GM12873 (cell line): ENCODE data around the gene IGSF9B.

ENCODE experiments used
- TF ChIP-seq, protein P1 (sequence below): IDR thresholded peaks from 2 replicates; pipeline ENCODE4 v1.5.1; 2012; ENCODE audit warnings: low read depth, mild to moderate bottlenecking, moderate library complexity, low read length, control low read depth; ENCODE audit not compliant: insufficient read depth; ENCODE audit errors: missing control alignments

Gene IGSF9B

DNA sequence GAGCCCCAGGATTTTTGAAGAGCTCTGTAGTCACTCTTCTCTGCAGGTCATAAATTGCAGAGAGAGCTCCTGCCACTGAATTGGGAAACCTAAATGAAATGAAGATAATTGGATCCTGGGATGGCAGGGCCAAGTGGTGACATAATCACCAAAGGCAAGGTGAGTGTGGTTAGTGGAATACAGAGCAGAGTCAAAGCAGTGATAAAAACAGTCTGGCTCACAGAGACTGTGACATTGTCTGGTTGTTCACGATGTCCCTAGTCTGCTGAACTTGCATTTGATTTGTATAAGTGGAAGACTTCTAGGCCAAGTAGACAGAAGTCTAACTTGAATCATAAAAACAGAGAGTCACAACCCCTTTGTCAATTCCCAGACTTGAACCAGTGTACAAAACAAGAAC is 84.6 kb downstream of the IGSF9B start:
- TF ChIP-seq, protein P1, sequence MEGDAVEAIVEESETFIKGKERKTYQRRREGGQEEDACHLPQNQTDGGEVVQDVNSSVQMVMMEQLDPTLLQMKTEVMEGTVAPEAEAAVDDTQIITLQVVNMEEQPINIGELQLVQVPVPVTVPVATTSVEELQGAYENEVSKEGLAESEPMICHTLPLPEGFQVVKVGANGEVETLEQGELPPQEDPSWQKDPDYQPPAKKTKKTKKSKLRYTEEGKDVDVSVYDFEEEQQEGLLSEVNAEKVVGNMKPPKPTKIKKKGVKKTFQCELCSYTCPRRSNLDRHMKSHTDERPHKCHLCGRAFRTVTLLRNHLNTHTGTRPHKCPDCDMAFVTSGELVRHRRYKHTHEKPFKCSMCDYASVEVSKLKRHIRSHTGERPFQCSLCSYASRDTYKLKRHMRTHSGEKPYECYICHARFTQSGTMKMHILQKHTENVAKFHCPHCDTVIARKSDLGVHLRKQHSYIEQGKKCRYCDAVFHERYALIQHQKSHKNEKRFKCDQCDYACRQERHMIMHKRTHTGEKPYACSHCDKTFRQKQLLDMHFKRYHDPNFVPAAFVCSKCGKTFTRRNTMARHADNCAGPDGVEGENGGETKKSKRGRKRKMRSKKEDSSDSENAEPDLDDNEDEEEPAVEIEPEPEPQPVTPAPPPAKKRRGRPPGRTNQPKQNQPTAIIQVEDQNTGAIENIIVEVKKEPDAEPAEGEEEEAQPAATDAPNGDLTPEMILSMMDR: no peak

DNA sequence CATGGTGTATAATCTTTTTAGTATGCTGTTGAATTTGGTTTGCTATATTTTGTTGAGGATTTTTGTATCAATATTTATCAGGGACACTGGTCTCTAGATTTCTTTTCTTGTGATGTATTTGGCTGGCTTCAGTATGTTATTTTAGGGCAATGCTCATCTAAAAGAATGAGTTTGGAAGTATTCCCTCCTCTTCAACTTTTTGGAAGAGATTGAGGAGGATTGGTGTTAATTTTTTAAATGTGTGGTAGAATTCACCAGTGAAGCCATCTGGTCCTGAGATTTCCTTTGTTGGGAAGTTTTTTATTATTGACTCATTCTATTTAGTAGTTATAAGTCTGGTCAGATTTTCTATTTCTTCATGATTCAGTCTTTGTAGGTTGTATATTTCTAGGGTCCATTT is 89.3 kb downstream of the IGSF9B start:
- TF ChIP-seq, protein P1: no peak

DNA sequence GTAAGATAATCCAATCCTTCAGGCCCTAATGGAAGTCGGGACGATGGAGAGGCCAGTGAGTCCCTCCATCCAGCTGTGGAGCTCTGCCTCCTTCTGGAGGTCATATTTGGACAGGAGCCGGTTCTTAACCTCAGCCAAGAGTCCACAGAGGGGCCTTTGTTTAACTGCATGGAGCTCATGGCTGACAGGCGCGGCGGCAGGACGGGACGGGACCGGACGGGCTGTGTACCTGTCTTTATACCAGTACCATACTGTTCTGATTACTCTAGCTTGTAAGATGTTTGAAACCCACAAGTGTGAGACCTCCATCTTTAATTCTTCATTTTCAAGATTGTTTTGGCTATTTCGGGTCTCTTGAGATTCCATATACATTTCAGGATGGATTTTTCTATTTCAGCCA is 91.3 kb downstream of the IGSF9B start:
- TF ChIP-seq, protein P1: no peak

DNA sequence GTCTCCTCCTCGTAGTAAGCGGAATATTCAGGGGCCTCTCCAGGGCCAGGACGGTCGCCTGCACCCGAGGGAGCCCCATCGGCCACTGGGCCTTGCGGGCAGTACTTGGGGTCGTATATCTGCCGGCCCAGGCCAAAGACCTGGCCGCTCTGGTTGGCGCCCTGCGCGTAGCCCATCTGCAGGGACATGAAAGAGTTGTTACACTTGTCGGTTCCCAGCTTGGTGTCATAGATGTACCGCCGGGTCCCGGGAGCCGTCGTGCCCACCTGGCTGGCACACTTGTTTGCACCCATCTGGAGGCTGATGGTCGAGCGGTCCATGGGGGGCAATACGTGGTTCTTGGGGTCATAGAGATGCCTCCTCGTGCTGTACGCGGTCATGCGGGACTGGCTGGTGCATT is 92.0 kb downstream of the IGSF9B start:
- TF ChIP-seq, protein P1: no peak

DNA sequence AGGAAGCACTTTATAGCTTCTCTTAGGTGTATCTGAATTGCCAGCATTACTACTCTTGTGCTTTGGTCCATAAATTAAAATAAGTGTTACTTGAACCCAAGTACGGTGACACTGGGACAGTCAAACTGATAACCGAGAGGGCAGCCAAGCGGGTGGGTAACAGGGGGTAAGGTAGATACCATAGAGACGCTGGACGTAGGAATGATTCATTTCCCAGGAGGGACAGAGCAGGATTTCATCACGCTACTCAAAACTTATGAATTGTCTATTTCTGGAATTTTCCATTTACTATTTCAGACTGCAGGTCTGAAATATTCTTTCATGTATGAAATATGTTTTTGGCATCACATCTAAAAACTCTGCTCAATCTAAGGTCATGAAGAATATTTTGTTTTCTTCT is 96.6 kb downstream of the IGSF9B start:
- TF ChIP-seq, protein P1: no peak
